HG03135 (cell line): ENCODE data around the gene ORC6.

Experiments
- ATAC-seq: cut with Tn5 transposase; IDR thresholded peaks from one replicate; pipeline ENCODE4 v1.9.1; 2021; ENCODE audit warnings: mild to moderate bottlenecking, moderate library complexity; ENCODE audit not compliant: unreplicated experiment

Gene ORC6

DNA sequence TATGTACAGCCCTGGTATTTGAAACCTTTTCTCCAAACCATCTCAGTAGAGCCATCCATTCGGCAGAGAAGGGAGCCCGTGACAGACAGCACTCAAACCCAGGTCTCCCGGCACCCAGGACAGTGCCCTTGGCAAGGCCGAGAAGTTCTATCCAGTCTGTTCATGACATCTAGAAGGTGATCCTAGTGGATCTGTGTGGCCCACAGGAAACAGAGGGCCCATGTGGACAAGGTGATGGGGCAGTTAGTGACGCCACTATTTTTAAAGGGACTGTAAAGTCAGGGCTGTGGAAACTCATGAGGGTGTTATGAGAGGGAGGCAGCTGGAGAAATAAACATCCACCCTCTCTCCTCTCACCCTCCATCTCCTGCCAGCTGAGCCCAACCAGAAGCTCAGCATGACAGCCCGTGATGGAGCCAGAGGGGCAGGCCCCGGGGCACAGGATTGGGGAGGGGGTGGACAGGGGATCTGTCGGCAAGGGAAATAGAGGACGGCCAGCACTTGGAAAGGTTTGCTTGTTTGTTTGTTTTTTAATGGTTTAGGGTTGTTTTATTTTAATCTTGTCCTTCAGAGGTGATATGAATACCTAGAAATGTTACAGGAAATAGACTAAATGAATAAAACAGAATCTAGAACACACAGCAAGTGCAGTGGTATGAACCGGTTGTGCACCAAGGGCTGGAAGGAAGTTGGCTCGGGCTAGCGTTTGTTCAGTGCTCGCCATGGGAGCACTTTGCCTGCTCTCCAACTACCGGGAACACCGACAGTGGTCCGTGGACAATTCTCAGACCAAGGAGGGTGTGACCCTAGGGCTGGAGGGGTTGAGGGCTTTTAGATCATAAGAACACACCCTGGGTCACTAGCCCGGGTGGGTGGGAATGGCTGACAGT is 41.6 kb downstream of the ORC6 start:
- no peak for ATAC-seq

DNA sequence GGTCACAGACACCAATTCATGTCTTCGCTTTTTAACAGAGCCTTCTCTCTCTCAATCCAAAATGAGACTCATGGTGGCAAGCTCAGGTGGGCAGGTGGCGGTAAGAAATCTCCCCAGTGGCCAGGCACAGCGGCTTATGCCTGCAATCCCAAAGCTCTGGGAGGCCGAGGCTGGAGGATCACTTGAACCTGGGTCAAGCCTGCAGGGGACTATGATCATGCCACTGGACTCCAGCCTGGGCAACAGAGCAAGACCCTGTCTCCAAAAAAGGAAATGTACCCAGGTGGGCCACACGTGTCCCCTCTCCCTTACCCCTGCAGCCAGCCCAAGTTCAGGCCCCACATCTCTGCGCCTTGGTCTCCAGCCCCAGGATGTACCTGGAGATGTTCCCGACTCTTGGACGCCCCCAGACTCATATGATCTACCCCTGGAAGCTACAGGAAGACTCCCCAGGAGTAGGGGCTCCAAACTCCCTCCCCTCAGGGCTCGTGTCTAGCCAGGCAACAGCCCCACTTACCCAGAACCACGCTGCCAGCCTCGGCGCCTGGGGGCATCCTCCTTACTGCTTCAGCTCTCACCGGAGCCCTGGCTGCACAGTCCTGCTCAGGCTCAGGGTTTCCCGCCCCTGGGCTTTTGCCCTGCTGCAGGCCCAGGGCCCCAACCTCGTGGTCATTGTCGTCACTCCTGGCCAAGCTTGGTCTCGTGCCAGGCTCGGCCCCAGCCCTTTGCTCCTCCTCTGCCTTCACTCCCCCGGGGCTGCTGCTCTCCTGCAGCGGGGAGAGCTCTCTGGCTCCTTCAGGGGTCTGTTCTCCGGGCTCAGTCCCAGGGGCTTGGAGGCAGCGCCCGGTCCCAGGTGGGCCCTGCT is 42.5 kb downstream of the ORC6 start:
- ATAC-seq: no peak

DNA sequence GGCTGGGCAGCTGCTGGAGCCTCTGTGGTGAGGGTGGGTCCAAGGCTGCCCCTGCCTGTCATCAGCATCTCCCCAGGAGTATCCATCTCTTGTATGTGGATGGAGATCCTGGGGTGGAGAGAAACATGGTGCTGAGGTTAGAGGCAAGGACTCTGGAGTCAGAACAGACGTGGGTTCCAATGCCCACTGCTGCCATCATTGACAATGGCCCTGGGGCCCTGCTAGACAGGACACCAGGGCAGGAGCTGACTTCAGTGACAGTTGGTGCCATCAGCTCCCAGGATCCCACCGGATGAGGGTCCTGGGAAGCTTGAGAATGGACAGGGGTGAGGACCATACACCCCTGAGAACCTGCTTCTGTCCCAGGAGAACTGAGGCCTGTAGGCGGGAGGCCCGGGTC is 43.1 kb downstream of the ORC6 start:
- ATAC-seq: no peak

DNA sequence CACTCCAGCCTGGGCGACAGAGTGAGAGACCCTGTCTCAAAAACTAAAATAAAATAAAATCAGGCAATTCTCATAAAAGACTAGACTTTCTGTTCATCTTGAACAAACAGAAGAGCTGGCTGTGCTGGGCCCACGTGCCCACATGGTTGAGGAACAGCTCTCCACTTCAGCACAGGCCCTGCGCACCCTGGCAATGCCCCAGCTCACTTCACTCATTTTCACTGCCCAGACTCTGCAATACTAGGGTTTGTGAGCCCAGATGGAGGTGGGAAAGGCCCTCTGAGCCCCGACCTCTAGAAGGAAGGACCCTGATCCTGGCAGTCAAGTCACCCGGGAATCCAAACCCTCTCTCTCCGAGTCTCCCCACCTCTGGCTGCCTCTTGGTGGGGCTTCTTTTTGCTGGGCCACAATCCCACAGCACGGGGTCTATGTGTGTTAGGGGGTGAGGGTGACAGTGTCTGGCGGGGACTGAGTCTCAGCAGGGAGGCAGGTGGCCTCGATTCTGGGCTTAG is 43.9 kb downstream of the ORC6 start:
- ATAC-seq: no peak

DNA sequence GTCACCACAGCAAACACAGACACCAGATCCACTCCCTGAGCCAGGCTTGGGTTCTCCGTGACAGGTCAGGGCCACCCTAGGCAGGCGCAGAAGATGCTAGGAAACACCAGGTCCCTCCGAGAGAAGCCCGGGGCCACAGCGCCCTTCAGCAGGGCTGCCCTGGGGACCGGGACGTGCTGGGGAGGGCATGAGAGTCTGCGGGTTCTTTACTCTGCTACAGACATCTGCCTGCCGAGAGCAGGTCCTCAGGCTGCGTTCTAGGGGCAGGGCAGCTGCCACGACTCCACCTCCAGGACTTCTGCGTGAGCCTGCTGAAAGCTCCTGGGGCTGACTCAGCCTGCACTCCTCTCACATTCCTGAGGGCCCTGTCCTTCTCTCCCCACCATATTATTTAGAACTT is 47.2 kb downstream of the ORC6 start:
- no peak for ATAC-seq

DNA sequence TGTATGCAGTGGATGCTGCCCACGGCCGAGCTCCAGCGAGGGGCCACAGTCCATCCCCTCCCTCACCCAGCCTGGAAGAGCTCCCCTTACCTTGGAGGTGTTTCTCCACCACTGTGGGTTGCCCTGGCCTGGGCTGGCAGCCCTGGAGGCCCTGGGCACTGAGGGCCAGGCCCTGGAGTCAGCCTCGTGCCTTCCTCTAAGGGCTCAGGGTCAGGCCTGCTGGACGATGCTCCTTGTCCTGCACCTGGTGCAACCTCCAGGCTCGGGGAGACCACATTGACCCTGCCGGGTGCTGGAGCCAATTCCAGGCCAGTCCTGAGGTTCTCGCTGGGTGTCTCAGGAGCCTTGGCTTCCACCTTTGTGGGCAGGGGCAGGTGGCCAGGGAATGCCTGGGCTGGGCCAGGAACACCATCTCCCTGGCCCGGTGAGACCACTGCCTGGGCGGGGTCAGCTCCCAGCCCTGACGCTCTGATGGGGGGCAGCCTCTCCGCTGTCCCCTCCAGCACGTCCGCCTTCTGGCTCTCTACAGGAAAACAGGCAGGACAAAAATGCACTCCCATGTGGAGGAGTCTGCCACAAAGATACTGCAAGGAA is 48.3 kb downstream of the ORC6 start:
- ATAC-seq: no peak

DNA sequence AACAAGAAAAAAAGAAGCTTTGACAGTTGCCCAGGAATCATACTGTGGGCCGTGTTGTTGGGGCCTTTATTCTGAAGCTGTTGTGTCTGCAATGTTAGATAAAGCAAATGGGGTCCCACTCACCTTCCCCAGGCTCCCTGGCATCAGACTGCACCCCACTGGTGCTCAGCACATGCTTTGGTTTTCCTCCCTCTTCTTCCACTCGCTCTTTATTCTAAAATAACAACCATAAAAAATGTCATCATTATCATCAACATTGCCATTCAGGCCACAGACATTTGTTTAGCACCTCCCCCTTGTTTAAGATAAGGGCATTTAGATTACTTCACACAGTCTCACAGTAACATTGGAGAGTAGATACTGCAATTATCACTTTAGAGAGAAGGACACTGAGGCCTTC is 50.5 kb downstream of the ORC6 start:
- ATAC-seq: no peak

DNA sequence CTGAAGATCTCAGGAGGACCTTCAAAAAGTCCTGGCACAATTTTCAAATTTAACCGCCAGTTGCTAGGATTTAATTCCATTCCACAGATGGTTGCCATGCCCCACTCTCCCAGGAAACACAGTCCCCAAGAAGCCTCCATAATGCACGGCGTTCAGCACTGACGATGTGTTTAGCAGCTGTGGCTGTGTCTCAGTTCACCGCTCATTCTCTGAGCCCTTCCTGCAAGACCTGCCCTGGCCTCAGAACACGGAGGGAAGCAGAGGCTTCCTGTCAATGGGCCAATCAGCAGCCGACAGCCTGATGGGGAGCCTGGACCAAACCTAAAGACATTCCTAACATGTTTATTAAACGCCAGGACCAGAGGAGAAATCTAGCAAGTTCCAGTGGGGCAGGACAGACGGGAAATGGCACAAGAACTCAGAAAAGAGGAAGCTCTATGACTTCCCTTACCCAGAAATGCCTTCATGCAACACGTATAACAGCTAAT is 53.8 kb downstream of the ORC6 start:
- ATAC-seq: peak; percentile 56

DNA sequence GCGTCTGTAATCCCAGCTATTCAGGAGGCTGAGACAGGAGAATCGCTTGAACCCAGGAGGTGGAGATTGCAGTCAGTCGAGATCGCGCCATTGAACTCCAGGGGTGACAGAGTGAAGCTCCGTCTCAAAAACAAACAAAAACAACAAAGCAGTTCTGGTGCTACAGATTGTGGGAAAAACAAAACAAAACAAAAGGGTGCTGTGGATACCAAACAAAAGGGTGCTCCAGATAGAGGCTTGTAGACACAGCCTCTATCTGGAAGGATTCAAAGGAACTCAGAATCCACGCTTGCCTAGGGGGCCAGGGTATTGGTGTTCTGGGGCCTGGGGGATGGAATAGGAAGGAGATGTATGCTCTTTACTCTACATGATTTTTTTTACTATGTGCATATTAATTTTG is 56.2 kb downstream of the ORC6 start:
- no peak for ATAC-seq

DNA sequence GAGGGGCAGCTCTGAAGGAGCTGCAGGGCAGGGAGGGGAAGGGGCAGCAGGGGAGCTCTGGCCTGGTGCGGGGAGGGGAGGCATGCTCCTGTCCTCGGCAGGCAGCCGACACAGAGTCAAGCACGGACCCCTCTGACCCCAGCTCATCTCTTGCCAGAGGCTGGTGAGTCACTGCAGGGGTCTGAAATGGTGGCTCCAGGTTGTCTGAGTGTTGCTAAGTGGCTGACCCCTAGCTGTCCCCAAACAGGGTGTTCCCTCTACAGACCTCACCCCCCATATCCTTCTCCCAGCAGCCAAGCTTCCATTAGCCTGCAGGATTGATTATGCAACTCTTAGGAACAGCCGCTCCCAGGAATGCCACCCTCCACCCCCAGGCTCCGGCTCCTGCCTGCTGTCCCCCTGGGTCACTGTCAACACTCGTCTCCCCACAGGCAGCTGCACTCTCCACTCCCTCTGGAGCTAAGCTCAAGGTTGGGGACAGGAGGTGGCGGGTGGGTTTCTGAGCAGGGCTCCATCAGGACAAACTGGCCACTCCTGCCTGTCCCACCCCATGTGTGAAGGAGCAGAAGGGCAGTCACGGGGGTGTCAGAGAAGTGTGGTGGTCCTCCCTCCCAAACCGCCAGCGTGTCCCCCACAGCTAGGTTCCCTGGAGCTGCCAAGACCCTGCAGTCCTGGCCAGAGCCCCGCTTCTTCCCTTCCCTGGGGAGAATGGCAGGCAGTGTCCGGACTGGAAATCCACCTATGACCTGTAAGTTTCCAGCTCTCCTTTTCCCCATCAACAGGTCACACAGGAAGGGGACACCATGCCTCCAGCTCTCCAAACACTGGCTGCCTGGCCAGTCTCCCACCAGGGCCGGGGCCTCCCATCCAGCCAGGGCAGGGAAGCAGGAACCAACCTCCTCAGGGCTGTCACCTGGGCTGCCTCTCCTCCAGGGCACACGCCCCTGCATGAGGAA is 57.6 kb downstream of the ORC6 start:
- no peak for ATAC-seq
